ENCODE data around the gene AKIRIN2.

AKIRIN2 gene

GRCh38 chr6:87684895-87685654 lies 17.0 kb downstream of the AKIRIN2 start:
- DNase-seq = no peak

- no peak for DNase-seq
Measured at GRCh38 chr6:87683890-87684289, 18.1 kb downstream of the AKIRIN2 start.

DNA sequence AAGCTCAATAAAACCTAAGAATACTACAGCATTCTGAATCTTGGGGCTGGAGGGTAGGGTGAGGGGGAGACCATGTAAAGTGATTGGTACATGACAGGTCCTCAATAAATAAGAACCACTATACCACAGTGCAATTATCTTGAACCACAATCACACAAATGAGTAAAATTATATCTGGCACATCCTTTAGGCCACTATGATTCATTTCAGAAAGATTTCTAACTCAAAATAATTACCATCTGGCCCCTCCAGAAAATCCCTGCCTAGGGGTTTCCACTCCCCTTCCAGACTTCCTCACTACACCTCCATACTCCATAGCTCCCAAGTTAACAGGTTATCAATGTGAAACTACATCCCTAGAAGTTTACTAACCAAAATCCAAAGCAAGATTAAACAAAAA lies 19.7 kb downstream of the AKIRIN2 start:
- DNase-seq = no peak

DNA sequence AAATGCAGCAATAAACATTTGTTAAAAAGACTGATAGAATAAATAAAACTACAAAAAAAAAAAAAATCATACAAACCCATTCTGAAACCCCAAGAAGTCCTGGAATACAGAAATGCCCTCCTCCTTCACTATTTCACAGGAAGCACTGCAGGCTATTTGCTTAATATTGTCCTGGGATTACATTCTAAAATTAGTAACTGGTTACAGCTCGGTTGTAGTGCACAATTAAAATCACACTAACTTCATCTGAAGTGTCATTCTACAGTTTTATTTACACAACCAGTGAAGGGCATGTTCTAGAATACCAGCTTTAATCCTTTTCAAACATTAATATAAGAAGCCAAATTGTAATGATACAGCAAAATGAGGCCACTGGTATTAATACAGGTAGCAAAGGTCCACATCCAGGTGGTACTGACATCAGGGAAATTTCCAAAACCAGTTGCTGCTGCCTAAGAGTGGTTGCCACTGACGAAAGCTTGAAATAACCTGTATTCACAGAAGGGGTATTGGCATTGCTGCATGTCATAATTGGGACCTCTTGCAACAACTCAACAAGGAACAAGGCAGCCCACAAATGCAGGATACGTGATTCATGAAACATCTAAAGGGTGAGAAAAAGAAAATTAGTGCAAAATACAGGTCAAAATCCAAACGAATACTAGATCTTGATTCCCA lies 26.9 kb downstream of the AKIRIN2 start:
- DNase-seq = no peak

DNA sequence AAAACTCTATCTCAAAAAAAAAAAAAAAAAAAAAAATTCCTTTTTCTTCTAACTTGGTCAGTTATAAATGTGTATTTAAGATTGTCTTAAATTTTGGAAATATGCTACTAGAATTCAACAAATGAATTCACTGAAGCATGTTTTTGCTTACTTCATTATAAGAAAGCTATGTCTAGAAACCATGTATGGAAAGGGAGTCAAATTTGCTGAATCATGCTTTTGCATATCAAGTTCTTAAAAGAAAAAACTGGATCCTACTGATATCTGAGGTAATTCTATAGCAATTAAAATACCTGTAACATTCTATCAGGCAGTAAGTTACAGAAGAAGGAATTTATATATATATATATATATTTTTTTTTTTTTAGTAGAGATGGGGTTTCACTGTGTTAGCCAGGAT lies 27.7 kb downstream of the AKIRIN2 start:
- DNase-seq = no peak

DNA sequence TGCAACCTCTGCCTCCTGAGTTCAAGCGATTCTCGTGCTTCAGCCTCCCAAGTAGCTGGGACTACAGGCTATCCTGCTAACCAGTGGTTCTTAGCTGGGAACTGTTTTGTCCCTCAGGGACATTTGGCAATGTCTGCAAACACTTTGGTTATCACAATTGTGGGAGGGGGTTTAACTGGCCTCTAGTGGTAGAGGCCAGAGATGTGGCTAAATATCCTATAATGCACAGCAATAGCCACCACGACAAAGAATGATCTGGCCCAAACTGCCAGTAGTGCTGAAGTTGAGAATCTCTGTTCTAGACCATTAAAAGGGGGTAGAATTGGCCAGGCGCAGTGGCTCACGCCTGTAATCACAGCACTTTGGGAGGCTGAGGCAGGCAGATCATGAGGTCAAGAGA lies 28.8 kb downstream of the AKIRIN2 start:
- DNase-seq = no peak

- DNase-seq = no peak
Measured at GRCh38 chr6:87672641-87673040, 29.4 kb downstream of the AKIRIN2 start.

GRCh38 chr6:87671555-87672029 lies 30.4 kb downstream of the AKIRIN2 start:
- DNase-seq = no peak

DNA sequence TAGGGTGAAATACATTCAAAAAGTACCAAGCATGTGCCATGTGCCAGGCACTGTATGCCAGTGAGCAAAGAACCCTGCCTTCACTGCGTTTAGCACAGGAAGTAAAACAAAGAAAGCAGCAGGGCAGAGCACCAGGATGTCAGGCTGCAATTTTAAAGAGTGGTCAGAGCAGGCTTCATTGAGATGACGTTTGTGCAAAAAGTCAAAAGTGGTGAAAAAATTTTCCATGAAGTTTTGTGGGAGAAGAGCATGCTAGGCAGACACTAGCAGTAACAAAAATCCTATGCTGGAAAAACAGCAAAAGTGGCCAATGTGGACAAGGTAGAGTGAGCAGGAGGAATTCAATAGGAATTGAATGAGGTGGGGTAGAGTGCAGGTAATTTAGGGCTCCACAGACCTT lies 31.3 kb downstream of the AKIRIN2 start:
- no peak for DNase-seq

GRCh38 chr6:87669051-87669450 lies 33.0 kb downstream of the AKIRIN2 start:
- DNase-seq = no peak

- no peak for DNase-seq
Measured at GRCh38 chr6:87668013-87668412, 34.0 kb downstream of the AKIRIN2 start.

DNA sequence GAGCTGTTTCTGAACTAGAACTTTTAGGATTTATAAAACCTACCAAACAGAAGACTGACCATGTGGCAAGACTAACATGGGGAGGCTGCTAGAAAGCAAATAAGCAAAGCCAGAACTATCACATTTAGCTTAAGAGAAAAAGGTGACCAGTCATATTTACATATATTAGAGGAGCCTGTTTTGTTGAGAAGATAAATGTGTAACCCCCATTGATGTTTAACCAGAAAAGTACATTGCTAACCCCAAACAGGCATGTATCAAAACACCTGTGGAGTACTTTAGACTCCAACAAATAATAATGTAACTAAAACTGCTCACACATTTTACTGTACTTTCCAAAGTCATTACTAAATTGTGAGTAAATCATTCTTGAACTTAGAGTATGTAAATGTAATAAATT lies 35.0 kb downstream of the AKIRIN2 start:
- DNase-seq = no peak

GRCh38 chr6:87664921-87665485 lies 37.0 kb downstream of the AKIRIN2 start:
- no peak for DNase-seq

GRCh38 chr6:87663434-87663833 lies 38.6 kb downstream of the AKIRIN2 start:
- no peak for DNase-seq

GRCh38 chr6:87661503-87661902 lies 40.5 kb downstream of the AKIRIN2 start:
- no peak for DNase-seq

GRCh38 chr6:87661016-87661415 lies 41.0 kb downstream of the AKIRIN2 start:
- DNase-seq = no peak

DNA sequence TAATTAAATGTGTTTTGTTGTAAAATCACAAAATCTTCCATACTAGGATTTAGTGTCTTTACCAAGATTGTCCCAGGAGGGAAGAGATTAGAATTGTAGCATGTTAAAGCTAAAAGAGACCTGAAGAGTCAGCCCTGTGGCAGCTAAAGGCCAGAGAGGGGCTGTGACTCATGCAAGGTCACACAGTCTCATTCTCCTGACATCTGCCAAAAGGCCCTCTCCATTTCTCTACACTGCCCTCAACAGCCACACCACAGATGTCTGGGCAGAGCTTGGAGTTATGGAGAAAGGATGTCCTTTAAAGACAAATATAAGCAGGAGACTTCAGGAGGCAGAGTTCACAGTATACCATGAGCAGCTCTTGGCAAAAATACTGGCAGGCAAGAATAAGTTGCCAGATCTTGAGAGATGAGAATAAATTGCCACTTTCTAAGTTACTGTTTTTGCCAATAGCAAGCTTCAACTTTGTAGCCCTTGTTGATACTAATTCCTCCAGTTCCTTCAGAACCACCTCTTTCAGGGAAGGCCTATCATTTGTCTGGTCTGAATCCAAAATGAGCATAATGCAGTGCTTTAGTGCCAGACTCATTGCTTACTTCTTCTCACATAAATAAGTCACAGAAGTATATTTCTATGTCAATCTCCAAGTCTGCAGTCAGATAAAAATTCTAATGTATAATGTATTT lies 41.7 kb downstream of the AKIRIN2 start:
- no peak for DNase-seq

DNA sequence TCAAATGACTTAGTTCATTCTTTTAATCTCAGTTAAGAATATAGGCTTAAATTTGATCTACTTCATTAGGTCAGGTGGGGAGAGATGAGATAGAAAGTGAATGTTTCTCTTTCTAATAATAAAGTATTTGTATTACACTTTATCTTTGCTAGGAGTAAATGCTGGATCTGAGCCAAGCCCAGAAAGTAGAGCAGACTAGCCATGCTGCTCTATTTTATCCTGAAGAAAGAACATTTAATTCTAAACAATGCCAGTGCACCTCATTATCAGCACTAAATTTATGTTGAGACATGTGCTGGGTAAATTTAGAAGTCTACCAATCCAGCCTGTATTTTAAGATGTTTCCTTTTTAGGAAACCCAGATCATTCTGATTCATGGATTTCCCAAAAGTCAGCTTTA lies 43.5 kb downstream of the AKIRIN2 start:
- no peak for DNase-seq

GRCh38 chr6:87656857-87657256 lies 45.2 kb downstream of the AKIRIN2 start:
- DNase-seq = peak in 1 of 2 donors; percentile 20

- DNase-seq = no peak
Measured at GRCh38 chr6:87655824-87656223, 46.2 kb downstream of the AKIRIN2 start.

GRCh38 chr6:87654875-87655454 lies 47.1 kb downstream of the AKIRIN2 start:
- DNase-seq = no peak

- DNase-seq = no peak
Measured at GRCh38 chr6:87654122-87654521, 47.9 kb downstream of the AKIRIN2 start.
